ENCODE data around the gene DEGS2. TPM values are rescaled to one million over a fixed set of nuclear protein-coding genes. Genes with fewer than 3 reads are reported as not detected.
A peak's percentile ranks its signal among the peaks of the same experiment; 100 is the strongest.

Gene DEGS2
- polyA plus RNA-seq, 2 of the 4 experiments (the other 2 are of a cell fraction) = 0.93 to 2.3 TPM

GRCh38 chr14:100168506-100168905 is 9.1 kb upstream of the DEGS2 start:
- no peaks in the 10 kb centered on the region for H3K9me3 ChIP-seq
- H3K4me1 ChIP-seq = peaks cover 8% of the 10 kb centered on the region; the same call in 2 of the 3 replicates
- no peak overlapping the region for H3K4me3 ChIP-seq
- no peak for FAIRE-seq
- 89% methylated on average over 1 of the region's 1 CpG for WGBS (ENCODE audit: missing lambda C conversion rate)
- ChIA-PET CTCF (interaction anchor here (0.6 kb wide), 1 partner anchor 25 kb away, joined by 3 read pairs; no protein-coding TSS in a partner anchor), POLR2A (no interaction called here)
- H3K4me2 ChIP-seq = no peak overlapping the region
- DNase-seq (ENCODE audit: low read depth in 1 of 2, low spot score in 1 of 2) = no peak
- no peak overlapping the region for H3K27ac ChIP-seq
- TF ChIP-seq ATOH8 (CRISPR knock-in tag; IDR thresholded peaks at IDR 0.05; ENCODE audit: low read depth) (no peak), BHLHE40 (IDR thresholded peaks at IDR 0.05; ENCODE audit: low read depth, low read length) (no peak)
- no peak for ATAC-seq

- no CpG with 5 or more reads among the region's 16 CpGs for WGBS (ENCODE audit: missing lambda C conversion rate)
- DNase-seq (ENCODE audit: low read depth in 1 of 2, low spot score in 1 of 2) (no peak), ATAC-seq (peak in 1 of 2 experiments; percentile 33; a peak in 3 of 6 replicates), FAIRE-seq (no peak)
- Histone ChIP-seq H3K27ac (peak overlapping the region; percentile 72; a peak in 5 of 6 replicates), H3K4me1 (peaks cover 8% of the 10 kb centered on the region; the same call in 2 of the 3 replicates), H3K4me2 (peak overlapping the region; percentile 100), H3K4me3 (peak overlapping the region; percentile 52; the same call in 2 of the 3 replicates), H3K9me3 (no peaks in the 10 kb centered on the region)
- POLR2A ChIA-PET = no interaction called here
- CTCF ChIA-PET = interaction anchor here (0.7 to 1.6 kb wide), 5 partner anchors 9 to 219 kb away, joined by 3 to 5 read pairs (median 3); no protein-coding TSS in a partner anchor
- TF ChIP-seq FOXS1 (CRISPR knock-in tag; IDR thresholded peaks at IDR 0.05) (no peak), ZC3H11A (IDR thresholded peaks at IDR 0.05) (no peak)
These were observed 6.5 kb upstream of the DEGS2 start for GRCh38 chr14:100165831-100166440.

GRCh38 chr14:100165376-100165775 is 5.9 kb upstream of the DEGS2 start:
- no peaks in the 10 kb centered on the region for H3K9me3 ChIP-seq
- ChIA-PET CTCF (interaction anchor here (0.7 to 1.6 kb wide), 3 partner anchors 8 to 183 kb away, joined by 3 to 5 read pairs (median 3); no protein-coding TSS in a partner anchor), POLR2A (no interaction called here)
- no peak overlapping the region for H3K27ac ChIP-seq
- no peak for ATAC-seq
- no peak overlapping the region for H3K4me3 ChIP-seq
- FAIRE-seq = no peak
- H3K4me1 ChIP-seq = peaks cover 8% of the 10 kb centered on the region; the same call in 2 of the 3 replicates
- WGBS (ENCODE audit: missing lambda C conversion rate) = 97% methylated on average over 12 of the region's 27 CpGs
- DNase-seq (ENCODE audit: low read depth in 1 of 2, low spot score in 1 of 2) = no peak
- TF ChIP-seq TP53 (CRISPR knock-in tag; IDR thresholded peaks at IDR 0.05) (no peak), PBX3 (IDR thresholded peaks at IDR 0.05) (no peak), MAZ (IDR thresholded peaks at IDR 0.05; ENCODE audit: borderline replicate concordance, low read depth, low read length) (no peak), ELK1 (IDR thresholded peaks at IDR 0.05; ENCODE audit: low read depth, low read length) (no peak)
- no peak overlapping the region for H3K4me2 ChIP-seq

- no peaks in the 10 kb centered on the region for H3K9me3 ChIP-seq
- H3K4me3 ChIP-seq = no peak overlapping the region
- H3K4me2 ChIP-seq = no peak overlapping the region
- DNase-seq (ENCODE audit: low read depth in 1 of 2, low spot score in 1 of 2) (no peak), FAIRE-seq (no peak), ATAC-seq (no peak)
- H3K27ac ChIP-seq = no peak overlapping the region
- peaks cover 19% of the 10 kb centered on the region for H3K4me1 ChIP-seq
- POLR2A ChIA-PET = no interaction called here
- CTCF ChIA-PET = interaction anchor here (1.7 to 2.7 kb wide), 4 partner anchors 13 to 178 kb away, joined by 3 to 13 read pairs (median 7); no protein-coding TSS in a partner anchor
- WGBS (ENCODE audit: missing lambda C conversion rate) = 81% methylated on average over 7 of the region's 7 CpGs
- TF ChIP-seq BCL3 (IDR thresholded peaks at IDR 0.05) (no peak), MAFK (IDR thresholded peaks at IDR 0.05; ENCODE audit: partially characterized antibody) (no peak), BHLHE40 (IDR thresholded peaks at IDR 0.05; ENCODE audit: low read depth, low read length) (no peak), ZSCAN20 (CRISPR knock-in tag; IDR thresholded peaks at IDR 0.05) (no peak), ZNF302 (CRISPR knock-in tag; IDR thresholded peaks at IDR 0.05) (no peak), ZC3H11A (IDR thresholded peaks at IDR 0.05) (no peak), CTCF (IDR thresholded peaks at IDR 0.05) (no peak), HES2 (IDR thresholded peaks at IDR 0.05) (no peak), ELK1 (IDR thresholded peaks at IDR 0.05; ENCODE audit: low read depth, low read length) (no peak), CBX2 (IDR thresholded peaks at IDR 0.05; ENCODE audit: borderline replicate concordance, low read depth) (no peak), RFX5 (IDR thresholded peaks at IDR 0.05) (no peak), HOXB13 (CRISPR knock-in tag; IDR thresholded peaks at IDR 0.05; ENCODE audit: low read depth) (no peak), PBX3 (IDR thresholded peaks at IDR 0.05) (no peak), CEBPB (IDR thresholded peaks at IDR 0.05) (no peak)
These were observed 1.1 kb upstream of the DEGS2 start for GRCh38 chr14:100160534-100160916.

Measured in A549 (cell line).